Measurements from ENCODE around the gene HAUS6. TPM values are rescaled to one million over a fixed set of nuclear protein-coding genes. Genes with fewer than 3 reads are reported as not detected.
"Not testable (repeated sequence)": the region's sequence is repeated elsewhere in the genome, so short reads cannot be mapped to it uniquely, and the experiment has no call there.

The HAUS6 gene
- total RNA-seq, 1 donor from 2014 or later: 12.8 TPM

- DNase-seq (ENCODE audit: low read depth in 2 of 2): no peak
Measured at GRCh38 chr9:19036611-19037010, 66.1 kb downstream of the HAUS6 start.

GRCh38 chr9:19033015-19033414 lies 69.7 kb downstream of the HAUS6 start, which contains the start of gene SAXO1:
SAXO1 (minus strand) TSS chr9:19033209; CDS start chr9:19032908, 301 bp downstream.
- no peak for DNase-seq (ENCODE audit: low read depth in 2 of 2)

- no peak for DNase-seq (ENCODE audit: low read depth in 2 of 2)
Measured at GRCh38 chr9:19032406-19032805, 70.3 kb downstream of the HAUS6 start.

- DNase-seq (ENCODE audit: low read depth in 2 of 2): no peak
Measured at GRCh38 chr9:19030899-19031298, 71.8 kb downstream of the HAUS6 start.

- peak; percentile 56 to 72 for DNase-seq (ENCODE audit: low read depth in 2 of 2)
Measured at GRCh38 chr9:19028835-19029451, 73.8 kb downstream of the HAUS6 start.

- no peak for DNase-seq (ENCODE audit: low read depth in 2 of 2)
Measured at GRCh38 chr9:19027825-19028224, 74.9 kb downstream of the HAUS6 start.

GRCh38 chr9:19026375-19026774 lies 76.3 kb downstream of the HAUS6 start:
- no peak for DNase-seq (ENCODE audit: low read depth in 2 of 2)

- DNase-seq (ENCODE audit: low read depth in 2 of 2): no peak
Measured at GRCh38 chr9:19023078-19023477, 79.6 kb downstream of the HAUS6 start.

- no peak for DNase-seq (ENCODE audit: low read depth in 2 of 2)
Measured at GRCh38 chr9:19022206-19022605, 80.5 kb downstream of the HAUS6 start.

GRCh38 chr9:19021649-19022048 lies 81.1 kb downstream of the HAUS6 start:
- DNase-seq (ENCODE audit: low read depth in 2 of 2): not testable (repeated sequence)

- DNase-seq (ENCODE audit: low read depth in 2 of 2): no peak
Measured at GRCh38 chr9:19020886-19021455, 81.7 kb downstream of the HAUS6 start.

- DNase-seq (ENCODE audit: low read depth in 2 of 2): no peak
Measured at GRCh38 chr9:19018201-19018600, 84.5 kb downstream of the HAUS6 start.

GRCh38 chr9:19009391-19009965 lies 93.2 kb downstream of the HAUS6 start:
- no peak for DNase-seq (ENCODE audit: low read depth in 2 of 2)

Other genes starting within 250 kb of the HAUS6 start
- gene SAXO1, start 69.7 kb downstream of the HAUS6 start, total RNA-seq: not detected in 2 replicates
- 28.1 and 53.9 TPM in 2 replicates for gene RRAGA, start 53.5 kb downstream of the HAUS6 start, total RNA-seq
- 78.1 and 188 TPM in 2 replicates for gene PLIN2, start 24.6 kb upstream of the HAUS6 start, total RNA-seq
- gene DENND4C, start 127.8 kb upstream of the HAUS6 start, total RNA-seq: 66.8 and 93.1 TPM in 2 replicates

Measured in dermis microvascular lymphatic vessel endothelial cell (primary cell).